Activated CD8-positive, alpha-beta memory T cell treated with anti-CD3 and anti-CD28 coated beads for 1 hour (primary cell): ENCODE results near the gene C6orf15.

Experiments
- DNase-seq, 2 donors: peaks; one replicate each; pipeline ENCODE4 v3.0.0-alpha.2; 2020; ENCODE audit warnings: low read depth in 1 of 2; ENCODE audit errors: extremely low read depth in 1 of 2

C6orf15 gene

GRCh38 chr6:31112478-31112877, at the start of gene C6orf15:
Gene C6orf15, minus strand, starts transcription at chr6:31112575. Its CDS starts 20 bp downstream, at chr6:31112555.
- no peak for DNase-seq

GRCh38 chr6:31161216-31162126, 49.1 kb upstream of the C6orf15 start:
- no peak for DNase-seq

- peak in 1 of 2 donors; percentile 5 for DNase-seq
These were observed 46.8 kb upstream of the C6orf15 start for GRCh38 chr6:31158863-31159855.

- peak; percentile 98 to 99 for DNase-seq
These were observed 45.9 kb upstream of the C6orf15 start, which contains the start of gene TCF19 for GRCh38 chr6:31158140-31158862. Gene TCF19, plus strand, starts transcription at chr6:31158589. Its CDS starts 881 bp downstream, at chr6:31159470.

- no peak for DNase-seq
These were observed 45.3 kb upstream of the C6orf15 start, which contains the start of gene CCHCR1 for GRCh38 chr6:31157513-31158139. Gene CCHCR1, minus strand, starts transcription at chr6:31157802. Its CDS starts 202 bp downstream, at chr6:31157600.

- no peak for DNase-seq
These were observed 44.3 kb upstream of the C6orf15 start for GRCh38 chr6:31156641-31157040.

- no peak for DNase-seq
These were observed 42.1 kb upstream of the C6orf15 start for GRCh38 chr6:31154436-31154835.

- DNase-seq: no peak
These were observed 40.4 kb upstream of the C6orf15 start for GRCh38 chr6:31152781-31153180.

- DNase-seq: no peak
These were observed 37.6 kb upstream of the C6orf15 start for GRCh38 chr6:31149827-31150447.

- no peak for DNase-seq
These were observed 33.0 kb upstream of the C6orf15 start for GRCh38 chr6:31145386-31145785.

GRCh38 chr6:31144970-31145340, 32.6 kb upstream of the C6orf15 start:
- no peak for DNase-seq

GRCh38 chr6:31144296-31144969, 32.1 kb upstream of the C6orf15 start:
- DNase-seq: no peak

GRCh38 chr6:31143148-31143547, 30.8 kb upstream of the C6orf15 start:
- DNase-seq: no peak

- DNase-seq: no peak
These were observed 30.0 kb upstream of the C6orf15 start for GRCh38 chr6:31142361-31142761.

GRCh38 chr6:31140643-31141042, 28.3 kb upstream of the C6orf15 start:
- DNase-seq: no peak

GRCh38 chr6:31139599-31139998, 27.2 kb upstream of the C6orf15 start:
- no peak for DNase-seq

GRCh38 chr6:31138982-31139381, 26.6 kb upstream of the C6orf15 start, which contains the start of gene PSORS1C2:
Gene PSORS1C2, minus strand, starts transcription at chr6:31139066. Its CDS starts 40 bp downstream, at chr6:31139026.
- no peak for DNase-seq

GRCh38 chr6:31135710-31136109, 23.3 kb upstream of the C6orf15 start:
- DNase-seq: no peak

GRCh38 chr6:31132806-31133205, 20.4 kb upstream of the C6orf15 start:
- DNase-seq: no peak
